NCI-H748 (cell line): Measurements from ENCODE around the gene INSM1.
A peak's percentile ranks its signal among the peaks of the same experiment; 100 is the strongest.
"Not testable (repeated sequence)": the region's sequence is repeated elsewhere in the genome, so short reads cannot be mapped to it uniquely, and the experiment has no call there.

ENCODE experiments used
- DNase-seq: peaks from one replicate; lab custom pipeline; 2025; ENCODE audit not compliant: unreplicated experiment; lab: John Stamatoyannopoulos, UW

The INSM1 gene, protein sequence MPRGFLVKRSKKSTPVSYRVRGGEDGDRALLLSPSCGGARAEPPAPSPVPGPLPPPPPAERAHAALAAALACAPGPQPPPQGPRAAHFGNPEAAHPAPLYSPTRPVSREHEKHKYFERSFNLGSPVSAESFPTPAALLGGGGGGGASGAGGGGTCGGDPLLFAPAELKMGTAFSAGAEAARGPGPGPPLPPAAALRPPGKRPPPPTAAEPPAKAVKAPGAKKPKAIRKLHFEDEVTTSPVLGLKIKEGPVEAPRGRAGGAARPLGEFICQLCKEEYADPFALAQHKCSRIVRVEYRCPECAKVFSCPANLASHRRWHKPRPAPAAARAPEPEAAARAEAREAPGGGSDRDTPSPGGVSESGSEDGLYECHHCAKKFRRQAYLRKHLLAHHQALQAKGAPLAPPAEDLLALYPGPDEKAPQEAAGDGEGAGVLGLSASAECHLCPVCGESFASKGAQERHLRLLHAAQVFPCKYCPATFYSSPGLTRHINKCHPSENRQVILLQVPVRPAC

DNA sequence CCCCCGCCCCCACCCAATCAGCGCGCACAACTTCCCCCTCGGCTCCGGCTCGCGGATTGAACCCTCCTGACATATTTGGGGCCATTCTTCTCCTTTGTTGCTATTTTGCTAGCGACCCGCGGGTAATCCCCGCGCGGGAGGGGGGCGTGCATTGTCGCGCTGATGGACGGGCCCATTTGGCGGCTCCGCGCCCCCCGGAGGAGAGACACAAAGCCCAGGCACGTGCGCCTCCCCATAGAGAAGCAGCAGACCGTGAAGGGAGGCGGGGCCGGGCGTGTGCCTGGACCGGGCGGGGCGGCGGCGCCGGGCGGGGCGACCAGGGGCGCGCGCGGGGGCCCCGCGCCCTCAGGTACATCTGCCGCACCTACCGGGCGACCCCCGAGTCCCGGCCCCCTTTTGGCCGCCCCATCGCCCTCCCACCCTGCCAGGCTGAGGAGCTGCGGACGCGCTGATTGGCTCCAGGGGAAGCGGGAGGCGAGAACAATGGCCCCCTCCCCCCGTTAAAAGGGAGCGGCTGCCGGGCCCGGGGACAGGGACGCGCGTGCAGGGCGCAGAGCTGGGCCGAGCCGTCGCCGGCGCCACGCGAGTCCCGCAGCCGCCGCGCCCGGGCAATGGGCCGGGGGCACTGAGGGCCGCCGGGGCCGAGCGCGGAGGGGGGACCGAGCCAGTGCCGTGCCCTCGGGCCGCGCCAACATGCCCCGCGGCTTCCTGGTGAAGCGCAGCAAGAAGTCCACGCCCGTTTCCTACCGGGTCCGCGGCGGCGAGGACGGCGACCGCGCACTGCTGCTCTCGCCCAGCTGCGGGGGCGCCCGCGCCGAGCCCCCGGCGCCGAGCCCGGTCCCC, at the start of gene INSM1:
Gene INSM1 (plus strand): TSS at position 530 of the 843 bp plus-strand sequence. CDS start 164 bp downstream, at position 694.
- peak; percentile 100 for DNase-seq

GRCh38 chr20:20318365-20319161, 49.3 kb upstream of the INSM1 start:
- DNase-seq, result no peak

- DNase-seq, result no peak
Measured at GRCh38 chr20:20321134-20321533, 46.8 kb upstream of the INSM1 start.

- no peak for DNase-seq
Measured at GRCh38 chr20:20321917-20322316, 46.0 kb upstream of the INSM1 start.

DNA sequence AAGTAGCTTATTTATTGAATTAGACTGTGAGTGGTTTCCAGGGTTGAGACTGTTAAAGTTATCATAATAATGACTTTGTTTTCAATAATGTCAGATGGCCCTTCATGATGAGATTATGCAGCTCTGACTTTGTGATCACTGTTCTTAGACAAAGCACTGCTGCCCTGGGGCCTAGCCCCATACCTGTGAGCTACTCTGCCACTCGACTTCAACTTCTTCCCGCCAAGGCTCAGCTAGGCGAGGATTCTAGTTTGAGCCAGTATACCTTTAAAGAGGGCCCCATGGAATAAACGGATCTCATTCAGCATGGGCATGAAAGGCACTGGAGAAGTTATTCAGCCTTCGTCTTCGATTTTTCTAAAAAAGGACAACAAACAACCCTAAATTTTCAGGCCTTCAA, 45.0 kb upstream of the INSM1 start:
- no peak for DNase-seq

- DNase-seq, result no peak
Measured at GRCh38 chr20:20327746-20328145, 40.2 kb upstream of the INSM1 start.

DNA sequence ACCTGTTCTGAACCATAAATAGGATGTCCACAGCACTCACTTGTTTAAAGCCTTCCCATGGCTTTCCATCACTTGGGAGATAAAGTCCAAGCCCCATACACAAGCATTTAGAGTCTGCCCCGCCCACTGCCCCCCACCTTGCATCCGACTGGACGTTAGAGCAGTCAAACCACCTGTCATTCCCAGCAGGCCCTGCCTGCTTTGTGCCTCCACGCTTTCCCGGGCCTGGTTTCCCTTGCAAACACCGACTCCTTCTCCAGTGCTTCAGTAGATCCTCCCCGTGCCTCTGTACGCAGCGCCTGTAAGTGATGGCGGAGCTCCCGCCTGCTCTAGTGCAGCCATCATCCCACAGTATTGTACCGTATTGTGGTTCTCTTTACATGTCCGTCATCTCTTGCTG, 38.3 kb upstream of the INSM1 start:
- no peak for DNase-seq

- DNase-seq, result no peak
Measured at GRCh38 chr20:20331156-20331555, 36.7 kb upstream of the INSM1 start.

GRCh38 chr20:20331817-20332216, 36.1 kb upstream of the INSM1 start:
- peak; percentile 68 for DNase-seq

- no peak for DNase-seq
Measured at GRCh38 chr20:20333866-20334265, 34.0 kb upstream of the INSM1 start.

DNA sequence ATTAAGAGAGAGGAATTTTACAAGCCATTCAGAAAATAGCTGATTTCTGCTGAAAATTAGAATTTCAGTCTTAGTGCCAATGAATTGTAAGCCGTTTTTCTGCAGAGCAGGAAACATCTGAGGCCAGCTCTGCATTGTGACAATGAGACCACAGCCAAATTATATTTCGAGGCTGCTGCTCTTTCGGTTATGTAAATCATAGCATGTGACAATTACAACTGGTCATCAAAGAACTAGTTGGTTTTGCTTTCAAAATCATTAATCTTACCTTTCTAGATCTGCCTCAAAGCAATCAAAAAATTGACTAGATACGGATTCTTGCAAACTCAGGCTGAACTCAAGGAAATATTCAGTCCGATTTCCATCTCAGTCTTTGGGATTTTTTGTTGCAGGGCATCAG, 33.4 kb upstream of the INSM1 start:
- DNase-seq, result no peak

- DNase-seq, result no peak
Measured at GRCh38 chr20:20338133-20338730, 29.7 kb upstream of the INSM1 start.

- no peak for DNase-seq
Measured at GRCh38 chr20:20340443-20340842, 27.5 kb upstream of the INSM1 start.

DNA sequence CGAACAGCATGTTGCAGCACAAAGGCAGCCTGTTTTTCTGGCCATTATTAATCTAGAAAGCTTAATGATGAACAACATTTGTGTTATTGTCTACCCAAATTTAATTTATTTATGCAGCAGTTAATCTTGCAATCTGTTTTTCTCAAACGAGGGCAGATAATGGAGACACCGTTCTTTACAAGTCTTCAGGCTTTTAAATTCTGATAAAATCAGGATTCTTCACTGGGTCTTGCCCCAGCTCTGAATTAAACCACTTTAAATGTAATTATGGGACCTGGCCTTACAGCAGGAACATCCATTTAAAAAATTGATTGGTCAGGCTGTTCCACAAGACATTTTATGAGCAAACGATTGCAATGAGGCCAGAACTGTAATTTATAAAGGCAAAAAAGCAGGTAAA, 26.5 kb upstream of the INSM1 start:
- DNase-seq, result no peak

DNA sequence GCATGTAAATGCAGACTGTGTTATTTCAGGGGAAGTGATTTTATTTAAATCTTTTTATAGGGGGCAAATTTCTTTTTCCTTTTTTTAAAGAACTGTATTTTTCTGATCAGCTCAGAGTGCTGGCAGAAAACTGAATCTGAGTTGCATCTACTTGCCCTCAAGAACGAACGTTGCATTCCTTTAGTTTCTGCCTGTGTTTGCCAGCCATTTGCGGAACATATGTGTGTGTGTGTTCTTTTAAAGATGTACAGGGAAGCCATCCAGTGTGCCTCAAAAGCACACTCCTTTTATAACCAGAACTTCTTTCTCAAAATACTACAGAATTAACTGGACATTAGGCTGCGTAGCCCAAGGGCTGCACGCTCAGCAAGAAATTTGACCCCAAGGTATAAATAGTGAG, 25.8 kb upstream of the INSM1 start:
- no peak for DNase-seq

DNA sequence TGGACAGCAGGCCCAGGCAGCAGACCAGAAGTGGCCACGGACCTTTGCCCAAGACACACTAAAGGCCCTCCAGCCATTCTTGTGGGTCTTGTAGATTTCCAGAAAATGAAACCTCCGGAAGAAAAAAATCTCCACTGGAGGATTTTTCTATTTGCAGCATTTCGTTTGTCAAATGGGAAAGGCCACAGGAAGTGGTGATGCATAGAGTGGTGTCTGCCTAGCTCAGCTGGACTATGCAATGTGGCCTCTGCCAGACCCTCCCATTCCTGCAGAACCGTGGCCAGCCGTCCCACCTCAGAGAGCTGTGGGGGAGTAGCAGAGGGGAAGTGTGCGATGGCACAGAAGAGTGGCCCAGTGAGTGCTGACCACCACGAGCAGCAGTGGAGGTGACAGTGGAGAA, 24.0 kb upstream of the INSM1 start:
- DNase-seq, result no peak

GRCh38 chr20:20344476-20344875, 23.4 kb upstream of the INSM1 start:
- no peak for DNase-seq

DNA sequence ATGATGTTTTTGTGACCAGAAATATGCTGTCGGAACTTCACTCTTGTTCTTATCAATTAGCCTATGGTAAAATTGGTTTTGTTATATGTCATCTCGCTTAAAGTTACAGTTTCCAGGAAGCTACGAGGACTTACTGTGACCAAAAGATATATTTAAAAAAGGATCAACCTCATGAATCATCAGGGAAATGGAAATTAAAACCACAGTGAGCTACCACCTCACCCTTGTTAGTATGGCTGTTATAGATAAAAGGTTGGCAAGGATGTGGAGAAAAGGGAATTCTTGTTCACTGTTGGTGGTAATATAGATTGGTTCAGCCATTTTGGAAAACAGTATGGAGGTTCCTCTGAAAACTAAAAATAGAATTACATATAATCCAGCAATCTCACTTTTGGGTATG, 14.3 kb upstream of the INSM1 start:
- no peak for DNase-seq

GRCh38 chr20:20355503-20355902, 12.4 kb upstream of the INSM1 start:
- not testable (repeated sequence) for DNase-seq

GRCh38 chr20:20358801-20359200, 9.1 kb upstream of the INSM1 start:
- peak; percentile 90 for DNase-seq

- no peak for DNase-seq
Measured at GRCh38 chr20:20359628-20360027, 8.3 kb upstream of the INSM1 start.
